G401.6 (cell line): Measurements from ENCODE around the gene CDR2L.
"Not testable (repeated sequence)": the region's sequence is repeated elsewhere in the genome, so short reads cannot be mapped to it uniquely, and the experiment has no call there.

Experiments
- FAIRE-seq: peaks from 2 replicates; lab custom pipeline; 2012; peaks lifted over from hg19 to GRCh38; lab: Jason Lieb, UNC

The CDR2L gene

DNA sequence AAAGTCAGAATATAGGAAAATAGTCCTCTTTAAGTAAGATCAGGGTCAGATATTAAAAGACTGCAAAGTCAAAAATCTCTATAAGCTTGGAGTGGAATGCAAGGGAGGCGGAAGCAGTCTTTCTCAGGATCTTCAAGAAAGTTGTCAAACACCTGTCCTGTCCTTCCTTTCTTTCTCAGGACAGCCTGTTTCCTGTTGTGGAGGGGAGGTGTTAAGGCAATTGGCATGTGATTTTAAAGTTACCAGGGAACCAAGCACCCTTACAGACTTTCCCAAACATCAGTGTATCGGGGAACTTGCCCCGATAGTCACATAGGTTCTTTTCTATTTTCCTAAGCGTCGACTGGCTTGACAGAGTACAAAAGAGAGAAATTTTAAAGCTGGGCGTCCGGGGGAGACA is 57.3 kb downstream of the CDR2L start:
- FAIRE-seq, result no peak

DNA sequence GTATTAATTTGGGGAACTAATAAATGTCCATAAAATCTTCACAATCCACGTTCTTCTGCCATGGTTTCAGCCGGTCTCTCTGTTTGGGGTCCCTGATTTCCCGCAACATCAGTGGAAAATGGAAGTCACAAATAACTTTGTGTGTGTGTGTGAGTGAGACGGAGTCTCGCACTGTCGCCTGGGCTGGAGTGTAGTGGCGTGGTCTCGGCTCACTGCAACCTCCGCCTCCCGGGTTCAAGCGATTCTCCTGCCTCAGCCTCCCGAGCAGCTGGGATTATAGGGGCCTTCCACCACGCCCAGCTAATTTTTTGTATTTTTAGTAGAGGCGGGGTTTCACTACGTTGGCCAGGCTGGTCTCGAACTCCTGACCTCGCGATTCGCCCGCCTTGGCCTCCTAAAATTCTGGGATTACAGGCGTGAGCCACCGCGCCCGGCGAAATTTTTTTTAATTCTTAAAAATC is 58.5 kb downstream of the CDR2L start:
- FAIRE-seq, result not testable (repeated sequence)

DNA sequence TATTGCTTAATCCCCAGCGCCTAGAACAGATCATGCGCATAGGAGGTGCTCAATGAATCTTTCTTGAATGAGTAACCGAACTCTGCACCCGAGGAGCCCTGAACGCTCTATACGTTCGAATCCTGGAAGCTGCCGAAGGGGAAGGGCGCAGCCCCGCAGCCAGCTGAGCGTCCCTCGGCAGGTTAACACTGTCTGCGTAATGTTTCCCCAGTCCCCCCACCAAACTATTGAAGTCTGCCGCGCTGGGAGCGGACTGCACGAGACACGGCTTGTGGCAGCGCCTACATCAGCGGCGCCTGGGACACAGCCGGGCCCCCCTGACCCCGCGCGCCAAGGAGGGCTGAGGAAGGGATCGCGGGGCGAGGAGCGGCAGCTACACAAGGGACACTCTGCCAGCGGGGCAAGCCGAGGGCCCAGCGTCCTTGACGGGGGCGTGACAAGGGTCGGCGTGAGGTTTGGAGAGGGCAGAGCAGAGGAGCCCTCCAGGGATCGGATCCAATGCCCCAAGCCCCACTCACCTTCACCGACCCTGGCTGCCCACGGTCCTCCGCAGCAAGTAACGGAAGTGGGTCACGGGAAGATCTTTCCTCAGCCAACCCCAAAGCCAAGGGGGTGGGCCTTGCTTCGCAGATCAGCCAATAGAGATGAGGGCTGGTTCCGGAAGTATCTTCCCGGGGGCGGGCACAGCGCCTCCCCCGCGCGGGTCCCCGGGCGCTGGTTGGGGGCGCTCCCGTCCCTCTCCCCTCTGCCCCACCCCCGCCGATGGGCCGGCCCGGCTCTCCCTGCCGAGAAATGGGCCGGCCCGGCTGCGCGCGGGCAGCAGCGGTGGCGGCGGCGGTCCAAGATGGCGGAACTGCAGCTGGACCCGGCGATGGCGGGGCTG is 59.2 kb downstream of the CDR2L start, which contains the start of the genes ATP5PD and KCTD2:
Gene ATP5PD, minus strand, starts transcription at position 563 of the 883 bp plus-strand sequence. CDS start 4,319 bp downstream, outside the sequence.
Gene KCTD2, plus strand, starts transcription at position 819 of the 883 bp plus-strand sequence. Its CDS starts 26 bp downstream, at position 845.
- peak; percentile 90 for FAIRE-seq

- FAIRE-seq, result no peak
Observed at GRCh38 chr17:75047398-75048098, 60.1 kb downstream of the CDR2L start.

GRCh38 chr17:75048249-75048878 is 60.9 kb downstream of the CDR2L start:
- no peak for FAIRE-seq

DNA sequence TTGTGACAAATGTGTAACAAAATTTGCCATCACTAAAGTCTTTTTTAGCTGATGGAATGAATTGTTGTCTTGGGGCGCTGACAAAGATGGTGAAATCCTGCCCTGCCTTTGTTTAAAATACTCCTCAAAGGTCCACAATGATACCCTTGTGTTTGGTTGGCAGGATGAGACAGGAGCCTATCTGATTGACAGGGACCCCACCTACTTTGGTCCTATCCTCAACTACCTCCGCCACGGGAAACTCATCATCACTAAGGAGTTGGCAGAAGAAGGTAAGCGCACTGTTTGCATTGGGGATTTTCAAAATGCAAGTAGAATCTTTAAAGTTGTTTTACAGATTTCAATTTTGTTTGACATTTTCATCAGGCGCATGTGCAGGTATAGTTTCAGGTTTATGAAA is 61.6 kb downstream of the CDR2L start:
- FAIRE-seq, result no peak

- FAIRE-seq, result no peak
Observed at GRCh38 chr17:75049706-75050105, 62.3 kb downstream of the CDR2L start.

DNA sequence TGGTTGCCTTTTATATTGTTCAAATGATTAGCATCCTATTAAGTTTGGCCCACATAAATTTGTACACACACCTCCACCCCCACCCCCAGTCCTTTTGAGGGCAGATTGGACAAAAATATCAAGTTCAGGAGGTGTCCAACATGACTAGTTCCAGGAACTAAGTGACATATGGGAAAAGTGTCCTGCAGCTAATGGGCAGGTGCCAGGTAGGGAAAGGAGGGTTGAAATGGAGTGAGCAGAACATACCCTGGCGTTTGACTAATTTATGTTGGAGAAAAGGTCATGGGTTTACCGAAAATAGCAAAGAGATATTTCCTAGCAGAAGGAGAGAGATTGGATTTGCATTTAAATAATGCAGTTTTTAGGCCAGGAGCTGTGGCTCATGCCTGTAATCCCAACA is 64.5 kb downstream of the CDR2L start:
- FAIRE-seq, result no peak
